ENCODE results near the gene PRODH. TPM values are rescaled to one million over a fixed set of nuclear protein-coding genes. Genes with fewer than 3 reads are reported as not detected.
"Not testable (repeated sequence)": the region's sequence is repeated elsewhere in the genome, so short reads cannot be mapped to it uniquely, and the experiment has no call there.

The PRODH gene
- total RNA-seq, 4 donors from 2014 or later, result 3.5 to 14.2 (median 9.3) TPM

GRCh38 chr22:18950141-18950540 is 14.0 kb upstream of the PRODH start:
- no peaks in the 10 kb centered on the region for H3K9me3 ChIP-seq
- intact Hi-C loops (cut with DNase I; ENCODE audit: low total_unique reads) (no loop called here), in situ Hi-C loops (cut with MboI; ENCODE audit: low pct_ligation_motif_present in 1 of 4, low pct_unique_long_range_greater_than_20kb in 1 of 4, low sequenced_read_pairs in 3 of 4) (no loop called here)
- no peak for TF ChIP-seq CTCF (IDR thresholded peaks at IDR 0.05)
- TF ChIP-seq POLR2AphosphoS5 (IDR thresholded peaks at IDR 0.05), result no peak
- no peak for TF ChIP-seq POLR2A (IDR thresholded peaks at IDR 0.05)
- no peak for TF ChIP-seq EP300 (IDR thresholded peaks at IDR 0.05; ENCODE audit: low read depth)
- H3K4me1 ChIP-seq, result no peaks in the 10 kb centered on the region
- no peaks in the 10 kb centered on the region for H3K36me3 ChIP-seq
- H3K27me3 ChIP-seq, result peaks cover 35% of the 10 kb centered on the region
- H3K27ac ChIP-seq, result no peak overlapping the region
- DNase-seq, result no peak
- WGBS, 2 donors (ENCODE audit: low coverage in 1 of 2), result 61% methylated on average over 5 of the region's 5 CpGs; no CpG with 5 or more reads in 1 of the 2 donors
- no peak overlapping the region for H3K4me3 ChIP-seq

- TF ChIP-seq POLR2AphosphoS5 (IDR thresholded peaks at IDR 0.05) (no peak), CTCF (IDR thresholded peaks at IDR 0.05) (no peak), EP300 (IDR thresholded peaks at IDR 0.05; ENCODE audit: low read depth) (no peak), POLR2A (IDR thresholded peaks at IDR 0.05) (no peak)
- Histone ChIP-seq H3K36me3 (no peaks in the 10 kb centered on the region), H3K4me1 (no peaks in the 10 kb centered on the region), H3K27ac (no peak overlapping the region), H3K27me3 (peaks cover 35% of the 10 kb centered on the region), H3K4me3 (no peak overlapping the region), H3K9me3 (no peaks in the 10 kb centered on the region)
- intact Hi-C loops (cut with DNase I; ENCODE audit: low total_unique reads), result no loop called here
- DNase-seq, result no peak
- in situ Hi-C loops (cut with MboI; ENCODE audit: low pct_ligation_motif_present in 1 of 4, low pct_unique_long_range_greater_than_20kb in 1 of 4, low sequenced_read_pairs in 3 of 4), result no loop called here
- 68% methylated on average over 12 of the region's 12 CpGs; no CpG with 5 or more reads in 1 of the 2 donors for WGBS, 2 donors (ENCODE audit: low coverage in 1 of 2)
Measured at GRCh38 chr22:18947905-18948304, 11.8 kb upstream of the PRODH start.

- intact Hi-C loops (cut with DNase I; ENCODE audit: low total_unique reads); H3K4me3 ChIP-seq; DNase-seq; H3K27ac ChIP-seq; H3K4me1 ChIP-seq; H3K36me3 ChIP-seq; in situ Hi-C loops (cut with MboI; ENCODE audit: low pct_ligation_motif_present in 1 of 4, low pct_unique_long_range_greater_than_20kb in 1 of 4, low sequenced_read_pairs in 3 of 4); H3K9me3 ChIP-seq: not testable (repeated sequence)
- WGBS, 2 donors (ENCODE audit: low coverage in 1 of 2), result 41% methylated on average over 5 of the region's 9 CpGs; no CpG with 5 or more reads in 1 of the 2 donors
- peaks cover 35% of the 10 kb centered on the region for H3K27me3 ChIP-seq
Measured at GRCh38 chr22:18947105-18947504, 11.0 kb upstream of the PRODH start.

GRCh38 chr22:18938691-18939090 is 2.6 kb upstream of the PRODH start:
- in situ Hi-C loops (cut with MboI; ENCODE audit: low pct_ligation_motif_present in 1 of 4, low pct_unique_long_range_greater_than_20kb in 1 of 4, low sequenced_read_pairs in 3 of 4); H3K4me3 ChIP-seq; H3K36me3 ChIP-seq; H3K4me1 ChIP-seq; intact Hi-C loops (cut with DNase I; ENCODE audit: low total_unique reads); DNase-seq; H3K27me3 ChIP-seq; H3K27ac ChIP-seq; H3K9me3 ChIP-seq: not testable (repeated sequence)
- 17% methylated on average over 5 of the region's 8 CpGs; no CpG with 5 or more reads in 1 of the 2 donors for WGBS, 2 donors (ENCODE audit: low coverage in 1 of 2)

- intact Hi-C loops (cut with DNase I; ENCODE audit: low total_unique reads); DNase-seq; H3K36me3 ChIP-seq; H3K9me3 ChIP-seq; H3K27me3 ChIP-seq; H3K4me1 ChIP-seq; H3K4me3 ChIP-seq; in situ Hi-C loops (cut with MboI; ENCODE audit: low pct_ligation_motif_present in 1 of 4, low pct_unique_long_range_greater_than_20kb in 1 of 4, low sequenced_read_pairs in 3 of 4); H3K27ac ChIP-seq: not testable (repeated sequence)
- WGBS, 2 donors (ENCODE audit: low coverage in 1 of 2), result no CpG with 5 or more reads among the region's 7 CpGs
Measured at GRCh38 chr22:18934688-18935087, 1.4 kb downstream of the PRODH start.

- Histone ChIP-seq H3K9me3 (no peaks in the 10 kb centered on the region), H3K27ac (no peak overlapping the region), H3K4me1 (no peaks in the 10 kb centered on the region), H3K4me3 (no peak overlapping the region), H3K36me3 (no peaks in the 10 kb centered on the region), H3K27me3 (no peaks in the 10 kb centered on the region)
- intact Hi-C loops (cut with DNase I; ENCODE audit: low total_unique reads) (no loop called here), in situ Hi-C loops (cut with MboI; ENCODE audit: low pct_ligation_motif_present in 1 of 4, low pct_unique_long_range_greater_than_20kb in 1 of 4, low sequenced_read_pairs in 3 of 4) (no loop called here)
- TF ChIP-seq EP300 (IDR thresholded peaks at IDR 0.05; ENCODE audit: low read depth) (no peak), POLR2A (IDR thresholded peaks at IDR 0.05) (no peak), POLR2AphosphoS5 (IDR thresholded peaks at IDR 0.05) (no peak), CTCF (IDR thresholded peaks at IDR 0.05) (no peak)
- no peak for DNase-seq
- WGBS, 2 donors (ENCODE audit: low coverage in 1 of 2), result no CpG with 5 or more reads among the region's 7 CpGs
Measured at GRCh38 chr22:18933914-18934313, 2.2 kb downstream of the PRODH start.

Measured in transverse colon (tissue), 4 donors.